AG09319 (cell line): ENCODE measurements around the gene LIPI.

ENCODE experiments used
- DNase-seq: peaks from one replicate; pipeline ENCODE4 v3.0.0-alpha.2; 2010; ENCODE audit warnings: low read depth; ENCODE audit errors: extremely low read depth
- TF ChIP-seq, protein P1 (sequence below): IDR thresholded peaks from 2 replicates; pipeline ENCODE4 v1.5.1; 2011; ENCODE audit warnings: low read depth, mild to moderate bottlenecking, inconsistent platforms, low read length, moderate library complexity

LIPI gene

DNA sequence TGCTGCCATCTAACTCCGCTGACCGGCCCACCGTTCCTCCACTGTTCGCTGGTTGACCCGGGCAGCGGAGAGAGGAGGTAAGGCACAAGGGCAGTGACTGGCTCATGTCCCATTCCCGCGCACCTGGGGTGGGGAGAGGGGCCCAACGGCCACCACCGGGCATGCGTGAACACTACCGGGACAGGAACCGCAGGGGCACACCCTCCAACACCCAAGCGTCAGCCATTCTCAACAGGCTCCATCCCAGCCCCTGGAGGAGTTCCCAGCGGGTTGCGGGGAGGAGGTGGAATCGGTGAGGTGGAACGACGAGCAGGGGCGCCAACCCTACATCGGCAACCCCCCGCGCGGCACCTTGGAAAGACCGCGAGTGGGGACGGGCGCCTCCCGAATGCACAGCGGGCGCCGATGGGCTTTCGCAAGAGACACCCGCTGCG is 126.7 kb downstream of the LIPI start:
- TF ChIP-seq, protein P1, sequence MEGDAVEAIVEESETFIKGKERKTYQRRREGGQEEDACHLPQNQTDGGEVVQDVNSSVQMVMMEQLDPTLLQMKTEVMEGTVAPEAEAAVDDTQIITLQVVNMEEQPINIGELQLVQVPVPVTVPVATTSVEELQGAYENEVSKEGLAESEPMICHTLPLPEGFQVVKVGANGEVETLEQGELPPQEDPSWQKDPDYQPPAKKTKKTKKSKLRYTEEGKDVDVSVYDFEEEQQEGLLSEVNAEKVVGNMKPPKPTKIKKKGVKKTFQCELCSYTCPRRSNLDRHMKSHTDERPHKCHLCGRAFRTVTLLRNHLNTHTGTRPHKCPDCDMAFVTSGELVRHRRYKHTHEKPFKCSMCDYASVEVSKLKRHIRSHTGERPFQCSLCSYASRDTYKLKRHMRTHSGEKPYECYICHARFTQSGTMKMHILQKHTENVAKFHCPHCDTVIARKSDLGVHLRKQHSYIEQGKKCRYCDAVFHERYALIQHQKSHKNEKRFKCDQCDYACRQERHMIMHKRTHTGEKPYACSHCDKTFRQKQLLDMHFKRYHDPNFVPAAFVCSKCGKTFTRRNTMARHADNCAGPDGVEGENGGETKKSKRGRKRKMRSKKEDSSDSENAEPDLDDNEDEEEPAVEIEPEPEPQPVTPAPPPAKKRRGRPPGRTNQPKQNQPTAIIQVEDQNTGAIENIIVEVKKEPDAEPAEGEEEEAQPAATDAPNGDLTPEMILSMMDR = no peak
- no peak for DNase-seq

DNA sequence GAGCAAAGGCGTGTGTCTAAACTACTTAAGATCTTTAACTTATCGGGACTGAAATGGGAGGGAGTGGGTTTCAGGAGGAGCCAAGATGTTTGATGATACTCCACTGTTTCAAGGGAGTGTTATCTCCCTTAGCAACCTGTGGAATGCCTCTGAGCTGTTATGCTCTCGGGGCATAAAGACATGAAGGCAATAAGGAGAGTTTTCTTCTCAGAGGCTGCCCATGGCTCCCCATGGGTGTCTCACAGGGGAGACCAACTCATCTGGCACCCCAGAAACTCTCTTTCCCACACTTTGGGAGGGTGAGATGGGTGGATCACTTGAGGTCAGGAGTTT is 130.0 kb downstream of the LIPI start:
- TF ChIP-seq, protein P1 = no peak
- no peak for DNase-seq

DNA sequence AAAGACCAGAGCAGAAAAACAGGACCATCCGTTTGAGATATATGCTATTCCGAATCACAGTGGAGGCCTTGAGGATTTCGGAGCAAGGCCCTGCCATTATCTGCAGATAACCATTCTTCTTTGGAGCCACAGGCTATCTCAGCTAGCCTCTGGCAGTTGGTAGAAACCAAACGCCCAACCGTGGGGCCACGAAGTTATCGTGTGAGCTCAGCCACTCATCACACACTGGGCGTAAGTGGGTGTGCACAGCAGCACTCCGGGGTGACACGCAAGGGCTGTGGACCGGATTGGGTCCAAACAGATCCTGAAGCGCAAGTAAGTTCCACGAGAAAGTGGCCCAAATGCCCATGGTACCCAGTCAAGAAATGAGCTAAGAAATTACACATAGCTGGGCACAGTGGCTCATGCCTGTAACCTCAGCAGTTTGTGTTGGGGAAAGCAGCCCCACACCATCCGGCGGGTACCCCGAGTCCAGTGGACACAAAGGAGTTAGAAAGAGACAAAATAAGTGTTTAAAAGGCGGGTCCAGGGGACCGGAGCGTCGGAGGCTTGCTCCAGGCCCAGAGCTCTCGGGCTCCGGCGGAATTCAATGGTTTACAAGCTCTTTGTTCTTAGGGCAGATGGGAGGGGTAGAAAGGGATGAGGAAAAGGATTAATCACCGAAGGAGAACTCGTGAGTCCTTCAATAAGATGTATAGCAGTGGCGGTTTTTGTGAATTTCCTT is 130.6 kb downstream of the LIPI start:
- no peak for DNase-seq

GRCh38 chr21:14078746-14079375 is 131.9 kb downstream of the LIPI start:
- TF ChIP-seq, protein P1 = no peak
- DNase-seq = no peak

More for the DNA sequence above, 130.6 kb downstream of the LIPI start:
- TF ChIP-seq, protein P1 = no peak

DNA sequence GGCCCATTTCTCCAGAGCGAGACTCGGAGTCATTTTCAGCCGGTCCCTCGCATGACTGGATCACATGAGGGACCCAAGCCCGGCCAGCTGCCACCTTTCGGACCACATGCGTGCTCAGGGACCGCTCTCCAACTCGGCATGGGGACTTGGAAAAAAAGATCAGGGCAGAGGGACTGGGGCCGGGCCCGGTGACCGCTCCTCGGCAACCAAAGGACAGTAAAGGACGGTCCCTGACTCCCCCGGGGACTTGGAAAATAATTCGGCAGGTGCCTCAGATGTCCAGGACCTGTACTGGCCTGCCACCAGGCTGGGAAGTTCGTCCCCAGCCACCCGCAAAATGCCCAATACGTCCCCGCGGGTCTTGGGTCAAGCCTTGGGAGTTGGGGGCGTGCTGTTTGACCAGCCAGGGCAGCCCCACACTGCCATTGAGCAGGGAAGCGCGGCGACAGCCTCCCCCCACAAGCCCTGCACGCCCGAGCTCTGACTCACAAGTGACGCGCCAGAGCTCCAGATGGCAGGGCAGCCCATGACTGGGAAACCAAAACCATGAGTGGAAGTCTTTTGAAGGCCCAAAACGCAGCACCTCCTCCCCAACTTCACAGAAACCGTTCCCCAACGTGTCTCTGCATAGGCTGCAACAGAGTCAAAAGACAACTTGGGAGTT is 134.5 kb downstream of the LIPI start:
- no peak for DNase-seq
- TF ChIP-seq, protein P1 = no peak

- TF ChIP-seq, protein P1 = no peak
- no peak for DNase-seq
Observed at GRCh38 chr21:14075346-14076142, 135.2 kb downstream of the LIPI start.
